ENCODE measurements around the gene GRHL1. TPM values are rescaled to one million over a fixed set of nuclear protein-coding genes. Genes with fewer than 3 reads are reported as not detected.
A peak's percentile ranks its signal among the peaks of the same experiment; 100 is the strongest.

GRHL1 gene
- polyA plus RNA-seq, 1 experiment = 1.7 TPM

GRCh38 chr2:9941196-9941995 is 10.1 kb upstream of the GRHL1 start:
- no peak overlapping the region for H3K4me3 ChIP-seq (ENCODE audit: low read depth, low read length)
- DNase-seq (ENCODE audit: low read depth) = peak; percentile 44
- CTCF ChIA-PET = interaction anchor here (0.7 to 3.5 kb wide), 3 partner anchors 31 to 128 kb away, joined by 4 to 11 read pairs (median 5); no protein-coding TSS in a partner anchor
- TF ChIP-seq, protein P1, sequence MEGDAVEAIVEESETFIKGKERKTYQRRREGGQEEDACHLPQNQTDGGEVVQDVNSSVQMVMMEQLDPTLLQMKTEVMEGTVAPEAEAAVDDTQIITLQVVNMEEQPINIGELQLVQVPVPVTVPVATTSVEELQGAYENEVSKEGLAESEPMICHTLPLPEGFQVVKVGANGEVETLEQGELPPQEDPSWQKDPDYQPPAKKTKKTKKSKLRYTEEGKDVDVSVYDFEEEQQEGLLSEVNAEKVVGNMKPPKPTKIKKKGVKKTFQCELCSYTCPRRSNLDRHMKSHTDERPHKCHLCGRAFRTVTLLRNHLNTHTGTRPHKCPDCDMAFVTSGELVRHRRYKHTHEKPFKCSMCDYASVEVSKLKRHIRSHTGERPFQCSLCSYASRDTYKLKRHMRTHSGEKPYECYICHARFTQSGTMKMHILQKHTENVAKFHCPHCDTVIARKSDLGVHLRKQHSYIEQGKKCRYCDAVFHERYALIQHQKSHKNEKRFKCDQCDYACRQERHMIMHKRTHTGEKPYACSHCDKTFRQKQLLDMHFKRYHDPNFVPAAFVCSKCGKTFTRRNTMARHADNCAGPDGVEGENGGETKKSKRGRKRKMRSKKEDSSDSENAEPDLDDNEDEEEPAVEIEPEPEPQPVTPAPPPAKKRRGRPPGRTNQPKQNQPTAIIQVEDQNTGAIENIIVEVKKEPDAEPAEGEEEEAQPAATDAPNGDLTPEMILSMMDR (IDR thresholded peaks at IDR 0.05; ENCODE audit: insufficient read depth, low read depth, low read length) = no peak
- H3K27me3 ChIP-seq (ENCODE audit: control insufficient read depth, insufficient read depth, low read length) = peaks cover 2% of the 10 kb centered on the region; the same call in 1 of the 2 replicates
- POLR2A ChIA-PET = no interaction called here
- no peaks in the 10 kb centered on the region for H3K36me3 ChIP-seq (ENCODE audit: control insufficient read depth, insufficient read depth, low read length)

DNA sequence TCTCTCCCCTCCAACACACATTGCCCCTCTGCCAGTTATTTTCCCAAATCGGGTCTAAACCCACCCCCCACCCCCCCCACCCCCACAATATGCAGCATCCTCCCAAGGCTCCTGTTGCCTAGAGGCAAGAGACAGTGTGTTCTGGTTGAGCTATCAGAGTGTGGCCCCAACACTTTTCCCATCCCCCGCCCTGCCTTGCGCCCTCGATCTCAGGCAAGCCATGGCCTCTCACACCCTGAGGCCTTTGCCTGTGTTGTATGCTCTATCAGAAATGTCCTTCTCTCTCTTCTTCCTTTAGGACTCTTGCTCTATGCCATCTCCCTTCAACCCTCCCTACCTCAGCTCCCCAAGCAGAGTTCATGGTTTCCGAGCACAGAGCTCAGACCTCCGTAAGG is 9.5 kb upstream of the GRHL1 start:
- TF ChIP-seq, protein P1 (IDR thresholded peaks at IDR 0.05; ENCODE audit: insufficient read depth, low read depth, low read length) = no peak
- DNase-seq (ENCODE audit: low read depth) = no peak
- Histone ChIP-seq H3K27me3 (ENCODE audit: control insufficient read depth, insufficient read depth, low read length) (peaks cover 2% of the 10 kb centered on the region; the same call in 1 of the 2 replicates), H3K36me3 (ENCODE audit: control insufficient read depth, insufficient read depth, low read length) (no peaks in the 10 kb centered on the region), H3K4me3 (ENCODE audit: low read depth, low read length) (no peak overlapping the region)
- POLR2A ChIA-PET = no interaction called here
- CTCF ChIA-PET = interaction anchor here (2.1 kb wide), 1 partner anchor 128 kb away, joined by 9 read pairs; no protein-coding TSS in a partner anchor

DNA sequence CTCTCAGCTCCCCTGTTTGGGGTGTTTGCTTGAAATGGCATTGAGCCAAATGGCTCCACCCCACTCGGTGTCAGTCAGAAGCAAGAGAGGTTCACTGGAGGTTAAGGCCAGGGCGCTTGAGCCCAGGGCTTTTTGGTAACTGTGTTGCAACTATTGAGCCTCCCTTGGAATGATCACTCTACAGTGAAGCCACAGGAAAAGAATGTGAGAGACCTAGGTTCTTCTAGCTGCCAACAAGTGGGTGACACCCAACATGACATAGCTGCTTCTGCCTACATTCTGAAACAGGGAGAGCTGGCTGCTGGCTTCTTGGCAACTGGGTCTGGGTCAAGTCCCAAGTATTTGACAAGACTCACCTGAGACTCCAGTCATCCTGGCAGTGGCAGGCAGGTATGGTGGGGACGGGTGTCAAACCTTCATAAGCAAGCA is 7.1 kb upstream of the GRHL1 start:
- POLR2A ChIA-PET = no interaction called here
- H3K36me3 ChIP-seq (ENCODE audit: control insufficient read depth, insufficient read depth, low read length) = no peaks in the 10 kb centered on the region
- H3K4me3 ChIP-seq (ENCODE audit: low read depth, low read length) = no peak overlapping the region
- no peak for DNase-seq (ENCODE audit: low read depth)
- CTCF ChIA-PET = interaction anchor here (1.7 kb wide), 1 partner anchor 144 kb away, joined by 3 read pairs; no protein-coding TSS in a partner anchor
- H3K27me3 ChIP-seq (ENCODE audit: control insufficient read depth, insufficient read depth, low read length) = peaks cover 2% of the 10 kb centered on the region; the same call in 1 of the 2 replicates
- TF ChIP-seq, protein P1 (IDR thresholded peaks at IDR 0.05; ENCODE audit: insufficient read depth, low read depth, low read length) = no peak

GRCh38 chr2:9945596-9945995 is 5.9 kb upstream of the GRHL1 start:
- H3K4me3 ChIP-seq (ENCODE audit: low read depth, low read length) = no peak overlapping the region
- peaks cover 2% of the 10 kb centered on the region; the same call in 1 of the 2 replicates for H3K27me3 ChIP-seq (ENCODE audit: control insufficient read depth, insufficient read depth, low read length)
- H3K36me3 ChIP-seq (ENCODE audit: control insufficient read depth, insufficient read depth, low read length) = no peaks in the 10 kb centered on the region
- no peak for DNase-seq (ENCODE audit: low read depth)
- POLR2A ChIA-PET = no interaction called here
- TF ChIP-seq, protein P1 (IDR thresholded peaks at IDR 0.05; ENCODE audit: insufficient read depth, low read depth, low read length) = no peak
- CTCF ChIA-PET = interaction anchor here (0.9 to 1.1 kb wide), 2 partner anchors 24 to 132 kb away, joined by 3 read pairs; no protein-coding TSS in a partner anchor

DNA sequence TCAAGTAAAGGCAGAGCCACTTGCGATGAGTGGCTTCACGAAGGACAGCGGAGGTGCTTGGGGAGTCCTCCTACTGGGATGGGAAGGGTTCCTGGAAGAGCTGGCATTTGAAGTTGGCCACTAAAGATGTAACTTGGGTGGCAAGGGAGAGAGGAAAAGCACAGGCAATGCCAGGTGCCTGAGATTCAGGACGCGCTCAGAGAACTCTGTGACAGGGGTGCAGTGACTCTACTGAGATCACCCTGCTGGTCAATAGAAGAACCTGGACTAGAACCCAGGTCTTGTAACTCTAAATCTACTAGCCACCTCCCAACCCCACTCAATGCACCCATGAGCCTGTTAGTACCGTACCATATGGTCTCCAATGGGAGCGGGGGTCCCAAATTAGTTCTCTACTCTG is 5.4 kb upstream of the GRHL1 start:
- POLR2A ChIA-PET = no interaction called here

More for the DNA sequence above, 5.4 kb upstream of the GRHL1 start:
- H3K36me3 ChIP-seq (ENCODE audit: control insufficient read depth, insufficient read depth, low read length) = no peaks in the 10 kb centered on the region
- CTCF ChIA-PET = interaction anchor here (0.9 to 1.1 kb wide), 2 partner anchors 24 to 132 kb away, joined by 3 read pairs; no protein-coding TSS in a partner anchor
- TF ChIP-seq, protein P1 (IDR thresholded peaks at IDR 0.05; ENCODE audit: insufficient read depth, low read depth, low read length) = no peak
- H3K4me3 ChIP-seq (ENCODE audit: low read depth, low read length) = no peak overlapping the region
- no peak for DNase-seq (ENCODE audit: low read depth)
- peaks cover 2% of the 10 kb centered on the region; the same call in 1 of the 2 replicates for H3K27me3 ChIP-seq (ENCODE audit: control insufficient read depth, insufficient read depth, low read length)

All from BJ (cell line).